Tibial artery (tissue), 4 donors: Measurements from ENCODE around the gene CDH1.

Experiments used
- DNase-seq, 2 donors: peaks; one replicate each; pipeline ENCODE4 v3.0.0-alpha.2; 2019
- H3K27ac ChIP-seq, 2 donors: fragments of 200-600 bp; sonication (generic) in 1 of 2; 1 replicate in 1 of 2; 2 replicates in 1 of 2; pipeline ENCODE4 v1.5.1; 2018 to 2019; ENCODE audit warnings: mild to moderate bottlenecking in 1 of 2
- H3K27me3 ChIP-seq, 2 donors: fragments of 200-600 bp; sonication (generic) in 1 of 2; one replicate each; pipeline versions ENCODE4 v1.5.1 to v1.6.0; 2016 to 2019
- H3K36me3 ChIP-seq, 3 donors: fragments of 200-600 bp; sonication (generic) in 2 of 3; one replicate each; pipeline ENCODE4 v1.5.1; 2016 to 2019; ENCODE audit warnings: mild to moderate bottlenecking in 2 of 3
- H3K4me1 ChIP-seq, 4 donors: fragments of 200-600 bp; sonication (generic) in 2 of 4; 1 replicate in 3 of 4; 2 replicates in 1 of 4; pipeline ENCODE4 v1.5.1; 2016 to 2019
- H3K4me3 ChIP-seq, 2 donors: fragments of 200-600 bp; sonication (generic) in 1 of 2; 1 replicate in 1 of 2; 2 replicates in 1 of 2; pipeline ENCODE4 v1.5.1; 2018 to 2019; ENCODE audit warnings: mild to moderate bottlenecking in 2 of 2
- H3K9me3 ChIP-seq, 3 donors: fragments of 200-600 bp; sonication (generic) in 1 of 3; one replicate each; pipeline ENCODE4 v1.5.1; 2016 to 2019
- intact Hi-C: fragments of 100-400 bp; cut with DNase I; formaldehyde crosslinking; loops from one replicate; pipeline ENCODE4 v1.15.0; 2023; ENCODE audit warnings: low total_unique reads
- TF ChIP-seq, protein P1 (sequence below), 2 experiments: fragments of 200-600 bp in 1 of 2; fragments of 450-650 bp in 1 of 2; IDR thresholded peaks; one replicate each; pipeline ENCODE4 v1.5.1; 2017 to 2019; ENCODE audit warnings: antibody characterized with exemption in 2 of 2, mild to moderate bottlenecking in 1 of 2, moderate library complexity in 1 of 2

The CDH1 gene

GRCh38 chr16:68746951-68747350, 9.9 kb downstream of the CDH1 start:
- Histone ChIP-seq H3K9me3 (no peaks in the 10 kb centered on the region), H3K36me3 (no peaks in the 10 kb centered on the region), H3K4me3 (no peak overlapping the region), H3K27ac (no peak overlapping the region), H3K4me1 (peaks cover 0 to 5% (median 0%) of the 10 kb centered on the region in 4 donors), H3K27me3 (peaks cover 0 to 19% of the 10 kb centered on the region in 2 donors)
- DNase-seq = no peak
- intact Hi-C loops = no loop called here
- TF ChIP-seq, protein P1, sequence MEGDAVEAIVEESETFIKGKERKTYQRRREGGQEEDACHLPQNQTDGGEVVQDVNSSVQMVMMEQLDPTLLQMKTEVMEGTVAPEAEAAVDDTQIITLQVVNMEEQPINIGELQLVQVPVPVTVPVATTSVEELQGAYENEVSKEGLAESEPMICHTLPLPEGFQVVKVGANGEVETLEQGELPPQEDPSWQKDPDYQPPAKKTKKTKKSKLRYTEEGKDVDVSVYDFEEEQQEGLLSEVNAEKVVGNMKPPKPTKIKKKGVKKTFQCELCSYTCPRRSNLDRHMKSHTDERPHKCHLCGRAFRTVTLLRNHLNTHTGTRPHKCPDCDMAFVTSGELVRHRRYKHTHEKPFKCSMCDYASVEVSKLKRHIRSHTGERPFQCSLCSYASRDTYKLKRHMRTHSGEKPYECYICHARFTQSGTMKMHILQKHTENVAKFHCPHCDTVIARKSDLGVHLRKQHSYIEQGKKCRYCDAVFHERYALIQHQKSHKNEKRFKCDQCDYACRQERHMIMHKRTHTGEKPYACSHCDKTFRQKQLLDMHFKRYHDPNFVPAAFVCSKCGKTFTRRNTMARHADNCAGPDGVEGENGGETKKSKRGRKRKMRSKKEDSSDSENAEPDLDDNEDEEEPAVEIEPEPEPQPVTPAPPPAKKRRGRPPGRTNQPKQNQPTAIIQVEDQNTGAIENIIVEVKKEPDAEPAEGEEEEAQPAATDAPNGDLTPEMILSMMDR (IDR thresholded peaks at IDR 0.05) = no peak

- DNase-seq = no peak
- H3K4me3 ChIP-seq = no peak overlapping the region
- intact Hi-C loops = no loop called here
- H3K36me3 ChIP-seq = no peaks in the 10 kb centered on the region
- TF ChIP-seq, protein P1 (IDR thresholded peaks at IDR 0.05) = no peak
- H3K9me3 ChIP-seq = no peaks in the 10 kb centered on the region
- H3K27ac ChIP-seq = no peak overlapping the region
- H3K4me1 ChIP-seq = no peaks in the 10 kb centered on the region
- peaks cover 0 to 15% of the 10 kb centered on the region in 2 donors for H3K27me3 ChIP-seq
These were observed 12.3 kb downstream of the CDH1 start for GRCh38 chr16:68749432-68749831.

DNA sequence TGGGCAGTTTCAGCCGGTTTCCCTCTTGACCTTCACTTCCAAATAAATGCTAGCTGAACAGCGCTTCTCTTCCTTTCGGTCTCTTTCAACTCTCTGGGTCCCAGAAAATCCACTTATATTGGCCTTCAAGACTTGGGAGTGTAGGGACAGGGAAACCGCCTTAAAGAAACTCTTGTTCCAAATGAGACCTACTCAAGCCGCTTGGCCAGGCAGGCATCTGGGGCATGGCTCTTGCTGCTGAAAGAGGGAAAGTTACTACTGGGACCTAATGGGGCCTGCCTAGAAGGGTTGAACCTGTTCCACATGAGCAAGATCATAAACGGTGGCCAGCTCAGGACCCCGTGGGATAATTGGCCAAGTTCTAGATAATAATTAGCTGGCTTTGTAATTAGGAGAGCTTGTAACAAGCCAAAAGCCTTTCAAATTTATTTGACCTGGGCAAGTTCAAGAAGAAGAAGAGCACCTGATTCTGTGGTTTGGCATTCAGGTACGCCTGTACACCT, 13.2 kb downstream of the CDH1 start:
- no peaks in the 10 kb centered on the region for H3K4me1 ChIP-seq

GRCh38 chr16:68751160-68751559, 14.1 kb downstream of the CDH1 start:
- Histone ChIP-seq H3K27ac (no peak overlapping the region), H3K27me3 (peaks cover 0 to 6% of the 10 kb centered on the region in 2 donors), H3K4me1 (no peaks in the 10 kb centered on the region), H3K36me3 (no peaks in the 10 kb centered on the region), H3K9me3 (no peaks in the 10 kb centered on the region), H3K4me3 (no peak overlapping the region)
- no peak for DNase-seq
- intact Hi-C loops = no loop called here
- TF ChIP-seq, protein P1 (IDR thresholded peaks at IDR 0.05) = no peak

More for the DNA sequence above, 13.2 kb downstream of the CDH1 start:
- Histone ChIP-seq H3K27me3 (peaks cover 0 to 11% of the 10 kb centered on the region in 2 donors), H3K27ac (no peak overlapping the region), H3K36me3 (no peaks in the 10 kb centered on the region), H3K9me3 (no peaks in the 10 kb centered on the region), H3K4me3 (no peak overlapping the region)
- intact Hi-C loops = no loop called here
- no peak for DNase-seq
- TF ChIP-seq, protein P1 (IDR thresholded peaks at IDR 0.05) = no peak

GRCh38 chr16:68752602-68753001, 15.5 kb downstream of the CDH1 start:
- Histone ChIP-seq H3K27ac (no peak overlapping the region), H3K4me3 (no peak overlapping the region), H3K9me3 (no peaks in the 10 kb centered on the region), H3K4me1 (no peaks in the 10 kb centered on the region), H3K27me3 (peaks cover 0 to 6% of the 10 kb centered on the region in 2 donors), H3K36me3 (no peaks in the 10 kb centered on the region)
- intact Hi-C loops = no loop called here
- no peak for DNase-seq
- TF ChIP-seq, protein P1 (IDR thresholded peaks at IDR 0.05) = no peak
